PC-3 (cell line): Measurements from ENCODE around the gene CBX2.

ENCODE experiments used
- EZH2phosphoT487 ChIP-seq: fragments of 300-600 bp; sonication (generic); IDR thresholded peaks from 2 replicates; pipeline ENCODE4 v1.6.1; 2018; ENCODE audit warnings: mild to moderate bottlenecking, antibody characterized with exemption, low read length, borderline replicate concordance
- TF ChIP-seq, protein P1 (sequence below): fragments of 300-600 bp; sonication (generic); conservative IDR thresholded peaks from 2 replicates; pipeline ENCODE4 v1.5.1; 2017; ENCODE audit warnings: antibody characterized with exemption, low read depth, mild to moderate bottlenecking, low read length

DNA sequence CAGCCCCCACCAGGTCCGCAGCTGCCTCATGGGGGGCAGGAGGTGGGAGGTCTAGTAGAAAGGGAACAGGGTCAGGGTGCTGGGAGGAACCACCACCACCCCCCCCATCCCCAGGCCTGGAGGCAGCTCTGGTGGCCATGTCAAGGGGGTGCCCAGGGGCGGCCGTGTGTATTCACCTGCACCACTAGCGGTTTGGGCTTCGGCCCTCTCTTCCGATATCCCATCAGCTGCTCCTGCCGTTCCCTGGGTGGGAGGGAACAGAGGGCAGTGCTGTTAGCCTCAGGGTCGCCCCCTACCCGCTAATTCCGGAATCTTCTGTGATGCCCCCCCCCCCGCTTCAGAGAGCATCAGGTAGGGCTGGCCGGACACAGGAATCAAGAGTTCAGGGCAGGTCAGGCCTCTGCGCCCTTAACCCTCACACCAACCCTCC, 57.5 kb downstream of the CBX2 start:
- no peak for TF ChIP-seq EZH2phosphoT487
- TF ChIP-seq, protein P1, sequence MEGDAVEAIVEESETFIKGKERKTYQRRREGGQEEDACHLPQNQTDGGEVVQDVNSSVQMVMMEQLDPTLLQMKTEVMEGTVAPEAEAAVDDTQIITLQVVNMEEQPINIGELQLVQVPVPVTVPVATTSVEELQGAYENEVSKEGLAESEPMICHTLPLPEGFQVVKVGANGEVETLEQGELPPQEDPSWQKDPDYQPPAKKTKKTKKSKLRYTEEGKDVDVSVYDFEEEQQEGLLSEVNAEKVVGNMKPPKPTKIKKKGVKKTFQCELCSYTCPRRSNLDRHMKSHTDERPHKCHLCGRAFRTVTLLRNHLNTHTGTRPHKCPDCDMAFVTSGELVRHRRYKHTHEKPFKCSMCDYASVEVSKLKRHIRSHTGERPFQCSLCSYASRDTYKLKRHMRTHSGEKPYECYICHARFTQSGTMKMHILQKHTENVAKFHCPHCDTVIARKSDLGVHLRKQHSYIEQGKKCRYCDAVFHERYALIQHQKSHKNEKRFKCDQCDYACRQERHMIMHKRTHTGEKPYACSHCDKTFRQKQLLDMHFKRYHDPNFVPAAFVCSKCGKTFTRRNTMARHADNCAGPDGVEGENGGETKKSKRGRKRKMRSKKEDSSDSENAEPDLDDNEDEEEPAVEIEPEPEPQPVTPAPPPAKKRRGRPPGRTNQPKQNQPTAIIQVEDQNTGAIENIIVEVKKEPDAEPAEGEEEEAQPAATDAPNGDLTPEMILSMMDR: no peak
